Spleen (tissue), 7 donors: ENCODE measurements around the gene LOXL4.

Source experiments
- POLR2A ChIP-seq, 3 donors: fragments of 450-650 bp; IDR thresholded peaks; one replicate each; pipeline ENCODE4 v1.5.1; 2017; ENCODE audit warnings: antibody characterized with exemption in 3 of 3, mild to moderate bottlenecking in 1 of 3
- TF ChIP-seq, protein P1 (sequence below), 11 experiments: fragments of 200-600 bp in 7 of 11; fragments of 450-650 bp in 4 of 11; sonication (generic) in 4 of 11; IDR thresholded peaks in 8 of 11; conservative IDR thresholded peaks in 3 of 11; 1 replicate in 7 of 11; 2 replicates in 4 of 11; pipeline versions ENCODE4 v1.4.0 to v1.8.0; 2016 to 2021; ENCODE audit warnings: antibody characterized with exemption in 11 of 11, inconsistent platforms in 4 of 11, mild to moderate bottlenecking in 1 of 11
- donor health status: DM: no; HTN: no; CAD: no; lungs with moderate emphysema.
- donor health status: DM: no; HTN: no; CAD: no.
- donor health status: DM: no; HTN: no; CAD: no.

DNA sequence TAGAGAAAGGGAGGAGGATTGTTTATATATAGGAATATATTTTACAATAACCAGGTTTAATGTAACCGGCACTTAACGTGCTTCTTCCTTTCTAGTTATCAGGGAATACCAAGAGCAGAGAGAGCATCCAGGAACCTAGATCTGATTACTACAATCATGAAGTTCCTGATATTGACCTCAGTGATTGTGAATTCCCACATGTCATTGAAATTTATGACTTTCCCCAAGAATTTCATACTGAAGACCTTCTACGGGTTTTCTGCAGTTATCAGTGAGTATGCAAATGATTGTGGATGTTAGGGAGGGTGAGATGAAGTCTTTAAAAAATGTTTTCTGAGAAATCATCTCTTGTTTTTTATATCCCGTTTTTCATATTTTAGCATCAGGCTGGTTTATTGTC is 36.6 kb downstream of the LOXL4 start:
- TF ChIP-seq, protein P1, sequence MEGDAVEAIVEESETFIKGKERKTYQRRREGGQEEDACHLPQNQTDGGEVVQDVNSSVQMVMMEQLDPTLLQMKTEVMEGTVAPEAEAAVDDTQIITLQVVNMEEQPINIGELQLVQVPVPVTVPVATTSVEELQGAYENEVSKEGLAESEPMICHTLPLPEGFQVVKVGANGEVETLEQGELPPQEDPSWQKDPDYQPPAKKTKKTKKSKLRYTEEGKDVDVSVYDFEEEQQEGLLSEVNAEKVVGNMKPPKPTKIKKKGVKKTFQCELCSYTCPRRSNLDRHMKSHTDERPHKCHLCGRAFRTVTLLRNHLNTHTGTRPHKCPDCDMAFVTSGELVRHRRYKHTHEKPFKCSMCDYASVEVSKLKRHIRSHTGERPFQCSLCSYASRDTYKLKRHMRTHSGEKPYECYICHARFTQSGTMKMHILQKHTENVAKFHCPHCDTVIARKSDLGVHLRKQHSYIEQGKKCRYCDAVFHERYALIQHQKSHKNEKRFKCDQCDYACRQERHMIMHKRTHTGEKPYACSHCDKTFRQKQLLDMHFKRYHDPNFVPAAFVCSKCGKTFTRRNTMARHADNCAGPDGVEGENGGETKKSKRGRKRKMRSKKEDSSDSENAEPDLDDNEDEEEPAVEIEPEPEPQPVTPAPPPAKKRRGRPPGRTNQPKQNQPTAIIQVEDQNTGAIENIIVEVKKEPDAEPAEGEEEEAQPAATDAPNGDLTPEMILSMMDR (IDR thresholded peaks at IDR 0.05 in 8 of 11, conservative IDR thresholded peaks at IDR 0.05 in 3 of 11): no peak
- TF ChIP-seq POLR2A (IDR thresholded peaks at IDR 0.05): no peak
